K562 (cell line): ENCODE measurements around the gene PRTFDC1. TPM values are rescaled to one million over a fixed set of nuclear protein-coding genes. Genes with fewer than 3 reads are reported as not detected.

Source experiments
- AFF1 ChIP-seq, 2 experiments: fragments of 450-650 bp; IDR thresholded peaks; 2 replicates each; pipeline ENCODE4 v1.6.1; 2018; ENCODE audit warnings: mild to moderate bottlenecking in 2 of 2, low read depth in 1 of 2; ENCODE audit not compliant: partially characterized antibody in 2 of 2
- E4F1 ChIP-seq: fragments of 250-450 bp; sonication (Bioruptor Pico); IDR thresholded peaks from 2 replicates; pipeline ENCODE4 v1.5.0; 2021; ENCODE audit warnings: mild to moderate bottlenecking, borderline replicate concordance
- ESRRA ChIP-seq: fragments of 450-650 bp; IDR thresholded peaks from 2 replicates; pipeline ENCODE4 v1.6.1; 2014; ENCODE audit warnings: low read depth, mild to moderate bottlenecking, moderate library complexity, borderline replicate concordance
- FOXK1 ChIP-seq: sonication (generic); formaldehyde crosslinking; IDR thresholded peaks from 2 replicates; pipeline ENCODE4 v1.8.0; 2022; ENCODE audit warnings: missing genetic modification reagents, mild to moderate bottlenecking, borderline replicate concordance
- HNRNPUL1 ChIP-seq: fragments of 200-400 bp; formaldehyde crosslinking; IDR thresholded peaks from 2 replicates; pipeline ENCODE4 v1.6.1; 2017; ENCODE audit warnings: low read length
- PHF8 ChIP-seq: fragments of 200-600 bp; sonication (generic); IDR thresholded peaks from 2 replicates; pipeline ENCODE4 v1.6.1; 2012; ENCODE audit warnings: mixed run types, mild to moderate bottlenecking, inconsistent platforms, low read length, moderate library complexity, borderline replicate concordance
- SMAD2 ChIP-seq: fragments of 150-350 bp; IDR thresholded peaks from 2 replicates; pipeline ENCODE4 v1.6.1; 2014; ENCODE audit warnings: low read depth, mild to moderate bottlenecking, low read length
- SOX6 ChIP-seq: fragments of 450-650 bp; IDR thresholded peaks from 2 replicates; pipeline ENCODE4 v1.6.1; 2014; ENCODE audit warnings: mild to moderate bottlenecking
- TCFL5 ChIP-seq: fragments of 250-450 bp; sonication (Bioruptor Pico); conservative IDR thresholded peaks from 2 replicates; pipeline ENCODE4 v1.6.1; 2021; ENCODE audit warnings: mild to moderate bottlenecking, moderate library complexity, matching md5 sums
- ZBTB11 ChIP-seq, 3 experiments: fragments of 200-800 bp in 1 of 3; fragments of 250-450 bp in 1 of 3; fragments of 450-650 bp in 1 of 3; sonication (Bioruptor Pico) in 1 of 3; sonication (Bioruptor generic) in 1 of 3; formaldehyde crosslinking in 1 of 3; IDR thresholded peaks; 2 replicates each; pipeline versions ENCODE4 v1.6.1 to v1.8.0; 2016 to 2022; ENCODE audit warnings: mild to moderate bottlenecking in 2 of 3, missing genetic modification characterization in 2 of 3, missing compliant biosample characterization in 1 of 3, moderate library complexity in 1 of 3
- ZC3H11A ChIP-seq: IDR thresholded peaks from 2 replicates; pipeline ENCODE4 v1.6.1; 2012; ENCODE audit warnings: low read depth, low read length, improper control_type of control experiment
- polyA plus RNA-seq, 8 experiments: library from polyadenylated mRNA; depleted of rRNA in 4 of 8; stranded (reverse) in 5 of 8; unstranded in 3 of 8; fragments of >200 nt; fragmentation: Nextera tagmentation in 2 of 8; fragmentation: Illumina TruSeq in 1 of 8; extraction: Ambion mirVana in 2 of 8; extraction: Trizol in 1 of 8; gene quantifications; 2 replicates each; pipeline versions ENCODE4 v1.2.1 to v1.2.3, GENCODE V29; 2011 to 2014; ENCODE audit warnings: inconsistent platforms in 1 of 8, missing spikeins in 1 of 8
- total RNA-seq, 7 experiments: library from RNA; depleted of rRNA in 6 of 7; stranded (reverse); fragments of >200 nt in 6 of 7; fragmentation: Illumina TruSeq in 2 of 7; extraction: Trizol in 2 of 7; gene quantifications; 2 replicates each; pipeline versions ENCODE4 v1.2.1 to v1.2.3, GENCODE V29; 2011 to 2021; ENCODE audit warnings: low replicate concordance in 1 of 7
- TF ChIP-seq, protein P1 (sequence below): fragments of 250-450 bp; sonication (Bioruptor Pico); IDR thresholded peaks from 2 replicates; pipeline ENCODE4 v1.9.0; 2021; ENCODE audit warnings: mild to moderate bottlenecking
- TF ChIP-seq, protein P2 (sequence below), 2 experiments: IDR thresholded peaks; 2 replicates each; pipeline ENCODE4 v1.6.1; 2012; ENCODE audit warnings: improper control_type of control experiment in 2 of 2, low read depth in 2 of 2, low read length in 2 of 2, borderline replicate concordance in 1 of 2

Gene PRTFDC1
- total and polyA plus RNA-seq, 9 of the 15 experiments (the other 6 are each of a cell fraction or from before 2014, with no cell fraction given) = 7.0 to 27.6 (median 10.0) TPM

- TF ChIP-seq E4F1 (no peak), TCFL5 (CRISPR knock-in tag) (no peak), ESRRA (peak; percentile 11; the same call in 1 of the 2 replicates), HNRNPUL1 (no peak), AFF1 (IDR thresholded peaks at IDR 0.05; ENCODE audit: low read depth in 1 of 2, partially characterized antibody in 2 of 2) (peak in 1 of 2 experiments; percentile 62), PHF8 (peak; percentile 14; the same call in 1 of the 2 replicates), SOX6 (peak; percentile 79), ZBTB11 (CRISPR knock-in tag; IDR thresholded peaks at IDR 0.05) (peak in 1 of 3 experiments; percentile 85; a peak in 2 of 6 replicates), FOXK1 (no peak), SMAD2 (no peak), ZC3H11A (no peak)
- TF ChIP-seq, protein P1, sequence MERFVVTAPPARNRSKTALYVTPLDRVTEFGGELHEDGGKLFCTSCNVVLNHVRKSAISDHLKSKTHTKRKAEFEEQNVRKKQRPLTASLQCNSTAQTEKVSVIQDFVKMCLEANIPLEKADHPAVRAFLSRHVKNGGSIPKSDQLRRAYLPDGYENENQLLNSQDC (CRISPR knock-in tag) = no peak
- TF ChIP-seq, protein P2, sequence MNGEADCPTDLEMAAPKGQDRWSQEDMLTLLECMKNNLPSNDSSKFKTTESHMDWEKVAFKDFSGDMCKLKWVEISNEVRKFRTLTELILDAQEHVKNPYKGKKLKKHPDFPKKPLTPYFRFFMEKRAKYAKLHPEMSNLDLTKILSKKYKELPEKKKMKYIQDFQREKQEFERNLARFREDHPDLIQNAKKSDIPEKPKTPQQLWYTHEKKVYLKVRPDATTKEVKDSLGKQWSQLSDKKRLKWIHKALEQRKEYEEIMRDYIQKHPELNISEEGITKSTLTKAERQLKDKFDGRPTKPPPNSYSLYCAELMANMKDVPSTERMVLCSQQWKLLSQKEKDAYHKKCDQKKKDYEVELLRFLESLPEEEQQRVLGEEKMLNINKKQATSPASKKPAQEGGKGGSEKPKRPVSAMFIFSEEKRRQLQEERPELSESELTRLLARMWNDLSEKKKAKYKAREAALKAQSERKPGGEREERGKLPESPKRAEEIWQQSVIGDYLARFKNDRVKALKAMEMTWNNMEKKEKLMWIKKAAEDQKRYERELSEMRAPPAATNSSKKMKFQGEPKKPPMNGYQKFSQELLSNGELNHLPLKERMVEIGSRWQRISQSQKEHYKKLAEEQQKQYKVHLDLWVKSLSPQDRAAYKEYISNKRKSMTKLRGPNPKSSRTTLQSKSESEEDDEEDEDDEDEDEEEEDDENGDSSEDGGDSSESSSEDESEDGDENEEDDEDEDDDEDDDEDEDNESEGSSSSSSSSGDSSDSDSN (IDR thresholded peaks at IDR 0.05; ENCODE audit: borderline replicate concordance in 1 of 2, low read depth in 2 of 2, low read length in 2 of 2) = no peak
These were observed 6.4 kb upstream of the PRTFDC1 start (continued) for GRCh38 chr10:24958721-24959381.
